Thyroid gland (tissue), 4 donors: ENCODE data around the gene TEN1.

Experiments used
- POLR2A ChIP-seq, 2 donors: fragments of 450-650 bp; IDR thresholded peaks; one replicate each; pipeline ENCODE4 v1.6.1; 2017; ENCODE audit warnings: antibody characterized with exemption in 2 of 2, mild to moderate bottlenecking in 2 of 2, moderate library complexity in 1 of 2
- TF ChIP-seq, protein P1 (sequence below), 6 experiments: fragments of 200-600 bp in 3 of 6; fragments of 450-650 bp in 3 of 6; sonication (generic) in 3 of 6; IDR thresholded peaks; one replicate each; pipeline ENCODE4 v1.5.1; 2016 to 2019; ENCODE audit warnings: antibody characterized with exemption in 6 of 6, mild to moderate bottlenecking in 2 of 6, inconsistent platforms in 1 of 6, moderate library complexity in 1 of 6

DNA sequence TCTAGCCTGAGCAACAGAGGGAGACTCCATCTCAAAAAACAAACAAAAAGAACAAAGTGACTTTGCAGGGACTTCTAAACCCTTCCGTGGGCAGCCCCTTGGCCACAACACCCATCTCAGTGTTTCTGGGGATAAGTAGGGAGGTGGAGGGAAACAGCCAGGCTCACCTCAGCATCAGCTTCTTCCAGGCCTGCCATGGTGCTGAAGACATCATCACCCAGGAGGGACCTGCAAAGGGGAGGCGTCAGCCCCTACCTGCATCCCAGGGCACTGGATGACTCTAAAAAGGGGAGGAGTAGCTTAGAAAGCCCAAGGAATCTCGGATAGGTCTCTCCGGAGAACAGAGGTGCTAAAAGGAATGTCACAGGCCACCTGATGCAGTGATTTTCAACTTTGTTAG lies 48.0 kb upstream of the TEN1 start:
- TF ChIP-seq, protein P1, sequence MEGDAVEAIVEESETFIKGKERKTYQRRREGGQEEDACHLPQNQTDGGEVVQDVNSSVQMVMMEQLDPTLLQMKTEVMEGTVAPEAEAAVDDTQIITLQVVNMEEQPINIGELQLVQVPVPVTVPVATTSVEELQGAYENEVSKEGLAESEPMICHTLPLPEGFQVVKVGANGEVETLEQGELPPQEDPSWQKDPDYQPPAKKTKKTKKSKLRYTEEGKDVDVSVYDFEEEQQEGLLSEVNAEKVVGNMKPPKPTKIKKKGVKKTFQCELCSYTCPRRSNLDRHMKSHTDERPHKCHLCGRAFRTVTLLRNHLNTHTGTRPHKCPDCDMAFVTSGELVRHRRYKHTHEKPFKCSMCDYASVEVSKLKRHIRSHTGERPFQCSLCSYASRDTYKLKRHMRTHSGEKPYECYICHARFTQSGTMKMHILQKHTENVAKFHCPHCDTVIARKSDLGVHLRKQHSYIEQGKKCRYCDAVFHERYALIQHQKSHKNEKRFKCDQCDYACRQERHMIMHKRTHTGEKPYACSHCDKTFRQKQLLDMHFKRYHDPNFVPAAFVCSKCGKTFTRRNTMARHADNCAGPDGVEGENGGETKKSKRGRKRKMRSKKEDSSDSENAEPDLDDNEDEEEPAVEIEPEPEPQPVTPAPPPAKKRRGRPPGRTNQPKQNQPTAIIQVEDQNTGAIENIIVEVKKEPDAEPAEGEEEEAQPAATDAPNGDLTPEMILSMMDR (IDR thresholded peaks at IDR 0.05) = no peak
- TF ChIP-seq POLR2A (IDR thresholded peaks at IDR 0.05) = no peak
